Fibroblast of the aortic adventitia (primary cell): Measurements from ENCODE around the gene CENPX. TPM values are rescaled to one million over a fixed set of nuclear protein-coding genes. Genes with fewer than 3 reads are reported as not detected.

Source experiments
- DNase-seq: peaks from one replicate; pipeline ENCODE4 v3.0.0-alpha.2; 2010; ENCODE audit warnings: low read depth
- H3K4me3 ChIP-seq: 2 replicates; pipeline ENCODE4 v1.5.1; 2011; ENCODE audit warnings: low read depth, mild to moderate bottlenecking, control low read depth, low read length, moderate library complexity
- CTCF ChIP-seq: IDR thresholded peaks from 2 replicates; pipeline ENCODE4 v1.5.1; 2011; ENCODE audit warnings: mild to moderate bottlenecking, low read length, control low read depth, inconsistent platforms; ENCODE audit not compliant: insufficient read depth
- total RNA-seq: library from RNA; depleted of rRNA; stranded (reverse); fragments of >200 nt; gene quantifications from 2 replicates; pipeline ENCODE4 v1.2.3, GENCODE V29; 2012; ENCODE audit warnings: low replicate concordance

CENPX gene
- total RNA-seq, 1 donor: 41.8 TPM

- no peak for TF ChIP-seq CTCF
- no peak overlapping the region for H3K4me3 ChIP-seq
- no peak for DNase-seq
These were observed 36.8 kb upstream of the CENPX start for GRCh38 chr17:82059272-82060000.

GRCh38 chr17:82058855-82059249 is 36.2 kb upstream of the CENPX start:
- H3K4me3 ChIP-seq: no peak overlapping the region
- no peak for TF ChIP-seq CTCF
- no peak for DNase-seq

- no peak for TF ChIP-seq CTCF
- no peak overlapping the region for H3K4me3 ChIP-seq
- no peak for DNase-seq
These were observed 35.7 kb upstream of the CENPX start for GRCh38 chr17:82058230-82058854.

GRCh38 chr17:82056729-82057621 is 34.3 kb upstream of the CENPX start:
- no peak for DNase-seq

GRCh38 chr17:82055965-82056728 is 33.5 kb upstream of the CENPX start:
- no peak for TF ChIP-seq CTCF
- DNase-seq: no peak
- no peak overlapping the region for H3K4me3 ChIP-seq

More at GRCh38 chr17:82056729-82057621, 34.3 kb upstream of the CENPX start:
- H3K4me3 ChIP-seq: no peak overlapping the region
- TF ChIP-seq CTCF: no peak
